ENCODE measurements around the gene CPN2. TPM values are rescaled to one million over a fixed set of nuclear protein-coding genes. Genes with fewer than 3 reads are reported as not detected.

Gene CPN2
- total and polyA plus RNA-seq, 2 of the 13 experiments (the other 11 are each of a cell fraction or from before 2014, with no cell fraction given): 26.7 to 27.7 TPM

GRCh38 chr3:194365978-194366490 lies 14.9 kb upstream of the CPN2 start:
- no peaks in the 10 kb centered on the region for H3K36me3 ChIP-seq (replicated peaks in 1 of 2; ENCODE audit: control insufficient read depth in 1 of 2, insufficient read depth in 2 of 2, low read length in 2 of 2)
- 19% methylated on average over 9 of the region's 12 CpGs for WGBS (ENCODE audit: low lambda C conversion rate)
- H3K9me3 ChIP-seq (ENCODE audit: low read length): no peaks in the 10 kb centered on the region
- no peaks in the 10 kb centered on the region for H4K20me1 ChIP-seq (ENCODE audit: insufficient read depth, low read length)
- no peak for TF ChIP-seq ZFP41 (CRISPR knock-in tag; IDR thresholded peaks at IDR 0.05; ENCODE audit: borderline replicate concordance)
- TF ChIP-seq TBX3 (IDR thresholded peaks at IDR 0.05; ENCODE audit: borderline replicate concordance): no peak
- no peak for TF ChIP-seq ZEB1 (IDR thresholded peaks at IDR 0.05; ENCODE audit: insufficient replicate concordance, low read depth)
- no peak overlapping the region for H3K9ac ChIP-seq (ENCODE audit: insufficient read depth, low read depth, low read length)
- H3K4me3 ChIP-seq (replicated peaks in 1 of 3; ENCODE audit: insufficient read depth in 1 of 3, low read depth in 2 of 3, low read length in 3 of 3): no peak overlapping the region
- CTCF ChIA-PET (ENCODE audit: low intra/inter-chr PET ratio, low total read pairs): no interaction called here
- no TSS peak for BruUV-seq (replicated peaks)
- H3K4me1 ChIP-seq (ENCODE audit: insufficient read depth, low read length): peaks cover 14% of the 10 kb centered on the region
- POLR2A ChIA-PET: no interaction called here
- H3K79me2 ChIP-seq (ENCODE audit: insufficient read depth, low read length): no peaks in the 10 kb centered on the region
- no peak overlapping the region for H3K27ac ChIP-seq (ENCODE audit: extremely low read length, insufficient read depth, low read length)
- no peak for FAIRE-seq
- peaks cover 13 to 76% of the 10 kb centered on the region in 2 experiments; a peak in 4 of 5 replicates for H3K27me3 ChIP-seq (ENCODE audit: control insufficient read depth in 1 of 2, insufficient read depth in 2 of 2, low read length in 2 of 2)
- ATAC-seq: no peak
- DNase-seq (ENCODE audit: low spot score): no peak
- in situ Hi-C loops (cut with HindIII; ENCODE audit: extremely low pct_ligation_motif_present, low pct_unique_long_range_greater_than_20kb): no loop called here
- H3K4me2 ChIP-seq (ENCODE audit: low read depth, low read length): no peak overlapping the region
- no peak overlapping the region for H2AFZ ChIP-seq (ENCODE audit: low read length)
- intact Hi-C loops (cut with micrococcal nuclease; ENCODE audit: unreplicated experiment): no loop called here

DNA sequence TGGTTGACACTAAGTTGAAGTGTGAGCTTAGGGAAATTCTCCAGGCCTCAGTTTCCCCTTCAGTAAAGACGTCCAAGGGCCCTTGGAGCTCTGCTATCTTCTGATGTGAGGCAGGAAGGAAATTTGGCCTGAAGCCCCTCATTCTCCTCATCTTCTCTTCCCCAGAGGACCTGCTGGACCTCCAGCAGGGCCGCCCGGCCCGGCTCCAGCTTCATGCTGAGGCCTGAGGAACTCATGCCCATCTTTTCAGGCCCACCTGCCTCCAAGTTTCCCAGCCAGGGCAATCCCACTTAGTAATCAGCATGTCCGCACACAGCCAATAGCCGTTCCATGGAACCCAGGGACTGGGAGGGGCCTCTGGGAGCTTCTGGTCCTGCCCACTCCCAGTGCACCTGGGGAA lies 14.4 kb upstream of the CPN2 start:
- CTCF ChIA-PET (ENCODE audit: low intra/inter-chr PET ratio, low total read pairs): no interaction called here
- no peaks in the 10 kb centered on the region for H4K20me1 ChIP-seq (ENCODE audit: insufficient read depth, low read length)
- H3K27me3 ChIP-seq (ENCODE audit: control insufficient read depth in 1 of 2, insufficient read depth in 2 of 2, low read length in 2 of 2): peaks cover 14 to 75% of the 10 kb centered on the region in 2 experiments; a peak in 4 of 5 replicates
- DNase-seq (ENCODE audit: low spot score) (no peak), FAIRE-seq (no peak), ATAC-seq (no peak)
- in situ Hi-C loops (cut with HindIII; ENCODE audit: extremely low pct_ligation_motif_present, low pct_unique_long_range_greater_than_20kb) (no loop called here), intact Hi-C loops (cut with micrococcal nuclease; ENCODE audit: unreplicated experiment) (no loop called here)
- H3K4me2 ChIP-seq (ENCODE audit: low read depth, low read length): no peak overlapping the region
- POLR2A ChIA-PET: no interaction called here
- no peaks in the 10 kb centered on the region for H3K36me3 ChIP-seq (replicated peaks in 1 of 2; ENCODE audit: control insufficient read depth in 1 of 2, insufficient read depth in 2 of 2, low read length in 2 of 2)
- no peaks in the 10 kb centered on the region for H3K79me2 ChIP-seq (ENCODE audit: insufficient read depth, low read length)
- no peaks in the 10 kb centered on the region for H3K9me3 ChIP-seq (ENCODE audit: low read length)
- H2AFZ ChIP-seq (ENCODE audit: low read length): no peak overlapping the region
- WGBS (ENCODE audit: low lambda C conversion rate): 29% methylated on average over 4 of the region's 6 CpGs
- no peak for TF ChIP-seq SYNCRIP (IDR thresholded peaks at IDR 0.05; ENCODE audit: insufficient read depth, low read depth, low read length)
- TF ChIP-seq RNF219 (CRISPR knock-in tag; IDR thresholded peaks at IDR 0.05): no peak
- no peak for TF ChIP-seq FOXK1 (CRISPR knock-in tag; IDR thresholded peaks at IDR 0.05; ENCODE audit: borderline replicate concordance, low read depth)
- TF ChIP-seq ZSCAN30 (CRISPR knock-in tag; IDR thresholded peaks at IDR 0.05): no peak
- no peak for TF ChIP-seq ZNF569 (CRISPR knock-in tag; IDR thresholded peaks at IDR 0.05; ENCODE audit: borderline replicate concordance)
- no peak for TF ChIP-seq ZNF780A (CRISPR knock-in tag; IDR thresholded peaks at IDR 0.05)
- no peak for TF ChIP-seq RAD21 (CRISPR knock-in tag; IDR thresholded peaks at IDR 0.05)
- TF ChIP-seq, protein P1, sequence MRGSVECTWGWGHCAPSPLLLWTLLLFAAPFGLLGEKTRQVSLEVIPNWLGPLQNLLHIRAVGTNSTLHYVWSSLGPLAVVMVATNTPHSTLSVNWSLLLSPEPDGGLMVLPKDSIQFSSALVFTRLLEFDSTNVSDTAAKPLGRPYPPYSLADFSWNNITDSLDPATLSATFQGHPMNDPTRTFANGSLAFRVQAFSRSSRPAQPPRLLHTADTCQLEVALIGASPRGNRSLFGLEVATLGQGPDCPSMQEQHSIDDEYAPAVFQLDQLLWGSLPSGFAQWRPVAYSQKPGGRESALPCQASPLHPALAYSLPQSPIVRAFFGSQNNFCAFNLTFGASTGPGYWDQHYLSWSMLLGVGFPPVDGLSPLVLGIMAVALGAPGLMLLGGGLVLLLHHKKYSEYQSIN (CRISPR knock-in tag; IDR thresholded peaks at IDR 0.05; ENCODE audit: borderline replicate concordance): no peak
- TF ChIP-seq ZFX (CRISPR knock-in tag; IDR thresholded peaks at IDR 0.05; ENCODE audit: low read depth): no peak
- TF ChIP-seq YEATS2 (CRISPR knock-in tag; IDR thresholded peaks at IDR 0.05; ENCODE audit: borderline replicate concordance): no peak
- H3K4me3 ChIP-seq (replicated peaks in 1 of 3; ENCODE audit: insufficient read depth in 1 of 3, low read depth in 2 of 3, low read length in 3 of 3): no peak overlapping the region
- H3K9ac ChIP-seq (ENCODE audit: insufficient read depth, low read depth, low read length): no peak overlapping the region
- no peak overlapping the region for H3K27ac ChIP-seq (ENCODE audit: extremely low read length, insufficient read depth, low read length)
- BruUV-seq (replicated peaks): no TSS peak
- peaks cover 14% of the 10 kb centered on the region for H3K4me1 ChIP-seq (ENCODE audit: insufficient read depth, low read length)
